ENCODE results near the gene MAP2K2. TPM values are rescaled to one million over a fixed set of nuclear protein-coding genes. Genes with fewer than 3 reads are reported as not detected.
A peak's percentile ranks its signal among the peaks of the same experiment; 100 is the strongest.

Gene MAP2K2
- total and polyA plus RNA-seq, 2 donors (not counting 1 experiment from before 2014, with no cell fraction given): 138 to 181 TPM

- H3K79me2 ChIP-seq (ENCODE audit: control insufficient read depth, insufficient read depth, low read length): peaks cover 68% of the 10 kb centered on the region
- peaks cover 45% of the 10 kb centered on the region for H3K4me1 Mint-ChIP-seq
- TF ChIP-seq CTCF (IDR thresholded peaks at IDR 0.05): no peak
- no peak for TF ChIP-seq EZH2 (IDR thresholded peaks at IDR 0.05; ENCODE audit: borderline replicate concordance, insufficient read depth, low read depth, low read length, poor library complexity, severe bottlenecking)
- H2AFZ ChIP-seq (ENCODE audit: insufficient read depth, low read depth, low read length, poor library complexity, severe bottlenecking): no peak overlapping the region
- peak overlapping the region; percentile 79 for H3K9ac ChIP-seq (ENCODE audit: low read length)
- H3K27me3 ChIP-seq (replicated peaks in 1 of 4; ENCODE audit: control extremely low read depth in 1 of 4, control insufficient read depth in 3 of 4, insufficient read depth in 4 of 4, low read length in 3 of 4): no peaks in the 10 kb centered on the region
- H3K9me3 Mint-ChIP-seq (ENCODE audit: insufficient read depth): no peaks in the 10 kb centered on the region
- peak overlapping the region; percentile 87 for H3K4me3 Mint-ChIP-seq
- intact Hi-C loops (cut with micrococcal nuclease): loop anchor here (10.0 kb wide), 1 partner anchor 889 kb away; the partner anchor contains the start of gene S1PR4
- H3K4me3 ChIP-seq (ENCODE audit: control extremely low read depth in 1 of 5, extremely low read depth in 1 of 5, insufficient read depth in 1 of 5, low read depth in 2 of 5, low read length in 4 of 5): peak overlapping the region in 4 of 5 experiments; percentile 56 to 78 (median 67)
- ChIA-PET POLR2A (interaction anchor here (0.6 to 2.0 kb wide), 2 partner anchors 46 to 690 kb away, joined by 3 to 6 read pairs; no protein-coding TSS in a partner anchor), CTCF (no interaction called here)
- H3K27me3 Mint-ChIP-seq: no peaks in the 10 kb centered on the region
- peaks cover 51 to 70% of the 10 kb centered on the region in 2 donors for H3K4me1 ChIP-seq (ENCODE audit: control insufficient read depth in 2 of 2, insufficient read depth in 2 of 2, low read length in 2 of 2)
- peaks cover 0 to 26% of the 10 kb centered on the region in 2 experiments for H3K36me3 ChIP-seq (replicated peaks in 1 of 2; ENCODE audit: control extremely low read depth in 1 of 2, control insufficient read depth in 1 of 2, extremely low read depth in 1 of 2, insufficient read depth in 2 of 2, low read length in 1 of 2)
- peak overlapping the region; percentile 1 to 87 for H3K27ac ChIP-seq (ENCODE audit: low read length in 2 of 2)
- peak overlapping the region; percentile 98 for H3K4me2 ChIP-seq (replicated peaks; ENCODE audit: low read depth, low read length, poor library complexity, severe bottlenecking)
- H3K9me3 ChIP-seq (ENCODE audit: control extremely low read depth in 1 of 3, control insufficient read depth in 2 of 3, insufficient read depth in 1 of 3, low read length in 2 of 3): no peaks in the 10 kb centered on the region
- H3K27ac Mint-ChIP-seq: peak overlapping the region; percentile 80
- DNase-seq (peak; percentile 36), ATAC-seq (ENCODE audit: low read depth) (no peak)
- WGBS (ENCODE audit: insufficient coverage): 56% methylated on average over 29 of the region's 31 CpGs
- peaks cover 66% of the 10 kb centered on the region for H4K20me1 ChIP-seq (ENCODE audit: control insufficient read depth, insufficient read depth, low read length, poor library complexity, severe bottlenecking)
Measured at GRCh38 chr19:4063369-4064148, 60.4 kb downstream of the MAP2K2 start.

Data from B cell (primary cell).